GM21360 (cell line): ENCODE measurements around the gene GPC5.

Experiments
- ATAC-seq: cut with Tn5 transposase; IDR thresholded peaks from one replicate; pipeline ENCODE4 v1.9.1; 2021; ENCODE audit warnings: mild to moderate bottlenecking, moderate library complexity; ENCODE audit not compliant: unreplicated experiment

GPC5 gene

DNA sequence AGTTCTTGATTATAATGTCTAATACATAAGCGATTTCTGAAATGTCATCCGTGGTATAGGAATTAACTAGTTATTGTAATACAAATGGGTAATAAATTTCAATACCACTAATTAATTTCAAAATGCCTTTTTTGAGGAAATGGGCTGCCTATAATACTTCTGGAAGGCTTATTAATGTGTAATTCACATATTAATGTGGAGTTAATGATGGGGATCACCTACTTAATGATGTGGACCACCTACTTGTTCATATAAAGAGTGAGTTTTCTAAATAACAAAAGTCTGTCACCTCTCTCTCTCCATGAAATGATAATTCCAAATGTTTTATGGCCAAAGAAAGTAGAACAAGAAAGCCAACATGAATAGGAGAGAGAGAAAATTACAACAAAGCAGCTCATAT, 914.4 kb downstream of the GPC5 start:
- ATAC-seq = no peak

DNA sequence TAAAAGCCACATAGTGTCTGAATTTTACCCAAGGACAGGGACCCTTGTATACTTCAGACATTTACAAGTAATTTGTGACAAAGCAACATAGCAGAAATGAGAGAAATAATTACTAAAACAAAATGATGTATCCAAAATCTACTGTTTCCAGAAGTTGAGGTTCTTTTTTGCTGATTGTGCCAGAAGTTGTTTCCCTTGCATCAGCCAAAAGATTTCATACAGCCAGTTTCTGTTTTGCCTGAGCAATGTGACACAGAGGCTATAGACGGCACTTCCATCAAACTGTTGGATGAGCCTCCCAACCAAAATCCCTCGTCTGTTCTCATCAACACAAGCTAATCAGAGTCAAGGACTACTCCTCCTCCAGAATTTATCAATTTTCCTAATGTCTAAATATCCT, 915.0 kb downstream of the GPC5 start:
- ATAC-seq = no peak

DNA sequence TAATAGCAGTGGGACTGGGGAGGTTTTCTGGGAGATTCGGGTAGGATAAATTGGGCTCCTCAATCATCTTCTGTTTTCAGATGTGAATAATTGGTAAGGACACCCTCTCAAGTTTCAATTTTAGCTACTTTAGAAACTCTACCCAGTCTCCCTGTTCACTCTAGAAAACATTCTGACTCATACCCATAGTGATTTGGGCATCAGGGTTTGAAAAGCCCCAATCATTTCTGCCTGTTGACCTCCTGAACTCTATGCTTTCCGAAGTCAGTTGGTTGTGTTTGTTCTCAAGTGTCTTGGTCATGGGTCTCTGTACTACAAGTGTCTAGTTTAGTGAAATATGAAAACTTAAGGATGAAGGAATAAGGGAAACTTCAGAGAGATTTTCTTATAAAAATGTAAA, 916.8 kb downstream of the GPC5 start:
- no peak for ATAC-seq

DNA sequence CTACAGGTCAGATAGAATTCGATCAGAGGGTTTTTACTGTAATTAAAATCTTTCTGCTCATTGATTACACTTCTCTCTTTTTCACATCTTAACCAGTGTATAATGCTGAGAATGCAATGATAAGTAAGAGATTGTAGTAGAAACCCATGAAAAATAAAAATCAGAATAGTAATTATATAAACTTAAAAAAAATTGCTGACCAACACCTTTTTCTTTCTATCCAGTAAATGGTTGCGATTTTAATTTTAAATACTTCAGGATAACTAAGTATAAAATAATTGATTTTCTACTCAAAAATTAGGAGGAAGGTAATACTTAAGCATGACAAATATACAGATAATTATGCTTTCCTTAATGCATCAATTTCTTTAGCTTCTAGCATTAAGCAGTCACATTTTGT, 917.6 kb downstream of the GPC5 start:
- ATAC-seq = no peak

DNA sequence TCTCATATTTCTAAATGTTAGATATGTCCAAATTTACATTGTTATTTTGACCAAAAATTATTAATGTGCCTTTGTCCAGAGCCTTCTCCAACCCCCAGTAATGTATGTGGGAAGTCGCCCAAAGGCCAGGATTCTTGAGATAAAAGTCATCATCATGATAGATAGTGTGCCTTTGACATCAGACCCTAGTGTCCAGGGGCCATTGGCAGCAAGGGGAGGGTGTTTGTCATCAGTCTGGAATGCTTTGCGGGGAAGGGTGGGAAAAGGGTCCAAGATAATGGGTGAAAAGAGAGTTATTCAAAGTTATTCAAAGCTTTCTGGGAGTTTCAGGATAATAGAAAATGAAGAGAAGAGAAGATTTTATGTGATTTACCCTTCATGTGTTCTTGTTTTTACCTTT, 918.6 kb downstream of the GPC5 start:
- no peak for ATAC-seq

DNA sequence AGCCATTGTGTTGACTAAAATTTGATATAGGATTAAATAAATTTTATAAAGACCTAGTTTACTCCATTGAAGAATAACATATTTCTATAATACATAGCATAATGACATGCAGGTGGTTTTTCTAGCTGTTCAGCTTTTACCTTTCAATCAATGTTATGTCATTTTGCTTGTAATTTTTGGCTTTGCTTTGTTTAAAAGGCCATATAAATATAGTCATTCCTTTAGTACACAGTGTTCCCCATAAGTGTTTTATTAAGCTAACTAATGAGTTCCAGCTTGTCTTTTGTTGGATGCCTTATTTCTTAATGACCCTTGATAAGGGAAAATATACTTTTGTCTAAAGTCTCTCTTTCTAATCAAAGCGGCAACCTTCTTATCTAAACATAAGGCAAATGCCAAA, 921.9 kb downstream of the GPC5 start:
- no peak for ATAC-seq

DNA sequence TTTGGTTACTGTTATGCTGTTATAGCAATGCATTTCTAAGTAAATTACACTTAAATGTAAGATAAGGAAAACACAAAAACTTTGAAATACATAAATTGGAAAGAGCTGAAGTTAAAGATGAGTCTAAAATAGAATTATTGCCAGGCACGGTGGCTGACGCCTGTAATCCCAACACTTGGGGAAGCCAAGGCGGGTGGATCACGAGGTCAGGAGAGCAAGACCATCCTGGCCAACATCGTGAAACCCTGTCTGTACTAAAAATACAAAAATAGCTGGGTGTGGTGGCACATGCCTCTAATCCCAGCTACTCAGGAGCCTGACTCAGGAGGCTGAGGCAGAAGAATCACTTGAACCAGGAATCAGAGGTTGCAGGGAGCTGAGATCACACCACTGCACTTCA, 922.8 kb downstream of the GPC5 start:
- no peak for ATAC-seq

DNA sequence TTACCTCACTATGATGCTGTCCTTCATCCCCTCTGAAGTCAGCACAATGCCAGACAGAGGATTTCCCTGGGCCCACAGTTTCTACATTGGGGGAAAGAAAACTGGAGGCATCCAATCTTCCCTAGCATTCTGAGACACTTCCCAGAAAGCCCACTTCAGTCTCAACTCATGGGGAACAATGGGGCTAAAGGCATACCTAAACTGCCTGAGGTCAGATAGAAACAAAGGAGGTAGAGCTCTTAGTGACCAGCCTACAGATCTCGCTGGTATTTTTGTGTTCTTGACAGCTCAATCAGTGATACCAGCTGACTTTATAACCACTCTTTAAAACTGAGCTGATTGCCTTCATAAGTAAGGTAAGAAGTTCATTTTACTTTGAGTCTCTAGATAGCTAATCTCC, 947.2 kb downstream of the GPC5 start:
- no peak for ATAC-seq

DNA sequence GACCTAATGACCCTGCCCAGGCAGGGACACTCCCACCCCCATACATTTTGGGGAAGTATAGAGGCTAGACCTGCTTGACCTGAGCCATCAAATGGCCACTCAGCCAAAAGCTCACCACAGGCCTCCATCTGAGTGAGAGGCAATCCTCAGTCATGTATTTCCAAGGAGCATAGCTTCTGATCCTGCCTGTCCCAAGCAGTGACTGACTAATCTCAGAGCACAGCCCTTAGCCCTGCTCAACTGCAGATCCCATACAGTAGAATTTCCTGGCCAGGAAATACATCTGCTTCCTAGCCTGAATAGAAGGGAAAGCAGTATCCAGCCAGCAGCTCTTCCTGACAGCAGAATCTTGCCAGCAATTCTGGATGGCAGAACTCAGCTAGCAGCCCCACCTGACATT, 947.6 kb downstream of the GPC5 start:
- ATAC-seq = no peak

DNA sequence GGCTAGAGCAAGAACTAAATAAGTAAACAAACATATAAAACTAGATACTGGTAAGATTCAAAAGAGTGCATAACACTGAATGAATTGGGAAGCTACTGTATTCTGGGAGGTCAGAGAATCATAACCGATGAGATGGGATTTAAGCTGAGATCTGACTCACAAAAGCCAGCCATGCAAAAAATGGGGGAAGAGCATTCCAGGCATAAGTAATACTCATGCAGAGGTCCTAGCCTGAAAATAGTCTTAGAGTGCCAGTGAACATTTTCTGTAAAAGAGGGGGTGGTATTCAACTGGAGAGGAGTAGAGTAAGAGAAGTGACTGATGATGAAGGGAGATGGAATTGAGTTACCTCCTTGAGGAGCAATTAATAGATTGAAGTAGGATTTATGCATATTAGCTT, 956.2 kb downstream of the GPC5 start:
- ATAC-seq = no peak

DNA sequence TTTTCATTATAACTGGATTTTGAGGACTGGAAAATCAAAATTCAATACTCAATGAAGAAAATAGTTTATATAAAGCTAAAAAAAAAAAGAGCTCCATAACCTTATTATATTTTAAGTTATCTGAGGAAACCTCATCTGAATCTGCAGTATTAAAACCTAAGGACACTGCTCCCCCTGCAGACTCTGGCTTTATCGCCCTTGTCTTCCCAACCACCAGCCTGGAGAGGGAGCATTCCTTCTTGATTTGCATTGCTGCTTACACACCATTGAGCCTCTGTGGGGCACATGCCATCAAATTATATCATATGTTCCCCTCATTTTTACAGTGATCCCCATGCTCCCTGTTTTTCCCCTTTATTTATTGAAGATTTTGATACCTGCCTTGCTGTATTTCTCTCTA, 956.8 kb downstream of the GPC5 start:
- no peak for ATAC-seq

DNA sequence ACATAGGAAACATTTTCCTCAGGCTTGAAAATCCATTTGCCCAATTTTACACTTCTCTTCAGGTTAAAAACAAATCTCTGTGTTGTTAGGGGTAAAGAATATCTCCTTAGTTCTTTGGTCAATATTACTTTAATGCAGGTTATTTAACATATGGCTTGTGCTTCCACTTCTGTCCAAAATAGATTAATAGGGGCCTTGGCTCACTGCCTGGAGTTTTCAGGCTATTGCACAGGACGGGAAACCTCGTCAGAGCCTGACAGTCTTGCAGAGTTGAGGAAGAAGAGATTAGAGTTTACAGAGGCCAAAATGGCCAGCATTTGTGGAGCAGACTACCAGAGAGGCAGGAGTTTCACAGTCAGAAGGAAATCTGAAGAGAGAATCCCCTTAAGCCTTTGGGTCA, 964.3 kb downstream of the GPC5 start:
- no peak for ATAC-seq

DNA sequence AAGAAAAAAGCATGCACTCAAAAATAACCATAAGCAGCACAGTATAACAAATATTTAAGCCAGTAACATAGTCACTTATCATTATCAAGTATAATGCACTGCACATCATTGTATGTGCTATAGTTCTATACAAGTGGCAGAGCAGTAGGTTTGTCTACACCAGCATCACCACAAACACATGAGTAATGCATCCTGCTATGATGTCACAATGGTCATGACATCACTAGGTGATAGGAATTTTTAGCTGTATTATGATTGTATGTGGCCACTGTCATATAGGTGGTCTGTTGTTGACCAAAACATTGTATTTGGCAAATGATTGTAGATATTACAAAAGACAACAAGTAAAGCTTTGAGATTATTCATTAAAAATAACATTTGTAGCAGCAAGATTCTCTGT, 967.5 kb downstream of the GPC5 start:
- no peak for ATAC-seq

DNA sequence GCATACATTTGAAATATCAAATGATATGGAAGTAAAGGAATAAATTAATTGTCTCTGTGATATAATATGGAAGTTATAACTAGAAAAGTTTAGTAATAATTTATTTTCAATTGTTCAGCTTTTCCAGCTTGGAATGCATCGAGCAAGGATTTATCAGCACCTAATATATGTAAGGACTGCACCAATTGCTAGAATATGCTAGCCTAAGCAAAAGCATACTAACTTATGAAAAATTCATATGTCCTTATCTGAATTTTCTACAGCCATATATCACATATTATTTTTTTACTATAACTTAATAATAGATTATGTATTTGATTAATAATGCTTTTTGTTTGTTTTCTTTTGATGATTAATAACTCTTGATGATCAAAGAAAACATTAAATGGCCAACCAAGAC, 979.0 kb downstream of the GPC5 start:
- ATAC-seq = no peak

DNA sequence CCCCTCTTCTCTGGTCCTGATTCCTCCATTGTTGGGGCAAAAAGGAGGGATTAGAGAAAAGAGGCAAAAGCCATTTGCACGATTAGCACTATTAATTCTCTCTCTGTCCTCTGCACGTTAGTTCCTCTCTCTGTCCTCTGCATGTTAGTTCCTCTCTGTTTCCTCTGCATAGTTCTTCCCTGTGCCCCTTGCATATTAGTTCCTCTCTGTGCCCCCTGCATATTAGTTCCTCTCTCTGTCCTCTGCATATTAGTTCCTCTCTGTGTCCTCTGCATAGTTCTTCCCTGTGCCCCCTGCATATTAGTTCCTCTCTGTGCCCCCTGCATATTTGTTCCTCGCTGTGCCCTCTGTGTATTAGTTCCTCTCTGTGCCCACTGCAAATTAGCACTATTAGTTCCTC, 981.0 kb downstream of the GPC5 start:
- no peak for ATAC-seq

DNA sequence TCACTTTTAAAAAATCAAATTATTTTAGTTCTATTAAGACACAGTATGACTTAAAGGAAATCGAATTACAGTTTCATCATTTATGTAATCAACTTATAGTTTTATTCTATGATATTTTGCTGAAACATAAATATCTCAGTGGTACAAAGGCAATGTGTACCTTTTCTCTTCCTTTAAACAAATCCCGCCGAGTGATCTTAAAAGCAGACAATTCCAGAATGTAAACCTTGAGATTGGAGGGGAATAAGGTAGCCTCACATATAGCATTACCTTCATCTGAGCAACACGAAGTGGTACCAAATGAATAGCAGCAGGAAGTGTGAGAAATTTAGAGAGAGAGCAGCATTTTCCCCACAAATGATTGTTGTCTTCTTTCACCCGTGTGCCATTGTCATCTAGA, 986.0 kb downstream of the GPC5 start:
- ATAC-seq = no peak

DNA sequence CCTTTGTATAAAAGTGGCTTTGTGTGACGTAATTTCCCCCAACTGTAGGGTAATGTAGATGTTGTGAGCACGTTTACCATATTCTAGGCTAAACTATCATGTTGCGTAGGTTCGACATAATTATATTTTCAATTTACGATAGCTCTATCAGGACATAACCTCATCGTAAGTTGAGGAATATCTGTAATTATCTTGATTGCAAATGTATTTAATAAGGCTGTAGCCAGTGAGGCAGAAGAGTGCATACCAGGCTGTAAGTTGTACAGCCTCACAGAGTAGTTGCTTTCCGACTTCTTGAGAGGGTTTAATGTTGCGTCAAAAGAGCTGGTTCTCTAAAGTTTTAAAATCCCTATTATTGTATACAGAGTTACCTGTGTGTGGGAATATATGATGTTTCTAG, 988.8 kb downstream of the GPC5 start:
- ATAC-seq = no peak

DNA sequence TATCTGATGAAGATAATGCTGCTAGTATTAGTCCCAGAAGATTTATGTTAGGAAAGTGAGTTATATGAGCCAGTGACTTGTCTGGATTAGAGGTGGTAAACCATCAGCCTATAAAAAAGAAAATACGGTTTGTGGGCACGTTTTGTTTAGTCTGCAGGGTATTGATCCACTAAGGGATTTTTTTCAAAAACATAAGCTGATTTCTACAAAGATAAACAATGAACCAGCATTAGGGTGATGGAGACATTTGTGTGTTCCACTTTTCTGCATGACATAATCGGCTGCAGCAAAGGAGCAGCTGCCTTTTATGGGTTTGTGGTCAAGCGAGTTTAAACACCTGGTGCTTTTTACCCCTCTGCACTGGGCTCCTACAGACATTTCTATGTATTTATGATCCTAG, 991.8 kb downstream of the GPC5 start:
- ATAC-seq = no peak

DNA sequence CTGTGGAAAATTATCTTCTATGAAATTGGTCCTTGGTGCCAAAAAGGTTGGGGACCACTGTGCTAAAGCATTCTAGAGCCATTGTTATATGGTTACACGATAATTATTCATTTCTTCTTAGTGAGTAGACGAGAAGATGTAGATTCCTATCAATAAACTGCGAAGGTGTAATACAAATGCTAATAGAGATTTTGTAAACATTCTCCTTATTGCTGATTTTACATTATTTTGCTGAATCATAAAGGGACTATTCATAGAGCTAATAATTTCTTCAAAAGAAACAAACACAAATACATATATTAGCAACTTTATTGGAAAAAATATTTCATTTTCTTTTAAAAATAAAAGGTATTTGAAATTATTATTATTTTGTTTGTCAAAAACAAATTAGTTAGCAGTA, 1005.2 kb downstream of the GPC5 start:
- no peak for ATAC-seq

DNA sequence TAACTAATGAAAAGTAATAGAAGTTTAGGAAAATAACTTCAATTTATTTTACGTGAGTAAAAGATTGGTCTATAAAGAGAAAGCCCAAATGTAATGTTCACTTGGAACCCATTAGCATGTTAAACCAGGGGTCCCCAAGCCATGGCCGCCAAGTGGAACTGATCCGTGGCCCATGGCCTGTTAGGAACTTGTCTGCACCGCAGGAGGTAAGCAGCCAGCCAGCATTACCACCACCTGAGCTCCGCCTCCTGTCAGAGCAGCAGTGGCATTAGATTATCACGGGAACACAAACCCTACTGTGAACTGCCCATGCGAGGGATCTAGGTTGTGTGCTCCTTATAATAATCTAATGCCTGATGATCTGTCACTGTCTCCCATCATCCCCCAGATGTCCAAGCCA, 1009.4 kb downstream of the GPC5 start:
- no peak for ATAC-seq

DNA sequence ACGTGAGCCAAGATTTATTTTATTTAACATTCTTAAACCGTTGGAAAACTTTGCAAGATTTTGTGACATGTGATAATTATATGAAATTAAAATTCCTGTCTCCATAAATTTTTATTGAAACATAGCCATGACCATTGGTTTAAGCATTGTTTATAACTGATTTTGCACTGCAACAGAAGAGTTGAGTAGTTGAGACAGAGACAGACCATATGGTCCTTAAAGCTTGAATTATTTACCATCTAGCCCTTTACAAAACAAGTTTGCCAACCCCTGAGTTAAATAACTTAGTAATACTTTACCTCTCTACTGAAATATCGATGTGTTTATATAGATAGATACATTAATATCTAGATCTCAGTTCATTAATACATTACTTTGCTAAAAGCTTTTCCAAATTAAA, 1014.1 kb downstream of the GPC5 start:
- no peak for ATAC-seq

DNA sequence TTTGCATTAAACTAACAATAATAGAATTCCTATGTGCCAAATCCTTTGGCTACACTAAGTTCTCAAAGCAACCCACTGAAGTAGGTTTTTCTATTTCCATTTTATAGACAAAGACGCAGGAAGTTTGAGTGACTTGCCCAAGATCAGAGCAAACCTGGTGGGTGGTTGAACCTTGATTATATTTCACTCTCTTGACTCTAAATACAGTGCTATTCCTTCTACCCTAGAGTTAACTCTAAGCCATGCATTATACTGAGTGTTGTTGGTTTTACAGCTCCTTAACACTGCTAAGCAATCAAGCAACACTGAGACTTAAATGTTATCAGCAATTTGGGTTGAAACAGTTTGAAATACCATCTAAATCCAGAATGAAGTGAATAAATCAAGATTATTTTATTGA, 1014.6 kb downstream of the GPC5 start:
- no peak for ATAC-seq

DNA sequence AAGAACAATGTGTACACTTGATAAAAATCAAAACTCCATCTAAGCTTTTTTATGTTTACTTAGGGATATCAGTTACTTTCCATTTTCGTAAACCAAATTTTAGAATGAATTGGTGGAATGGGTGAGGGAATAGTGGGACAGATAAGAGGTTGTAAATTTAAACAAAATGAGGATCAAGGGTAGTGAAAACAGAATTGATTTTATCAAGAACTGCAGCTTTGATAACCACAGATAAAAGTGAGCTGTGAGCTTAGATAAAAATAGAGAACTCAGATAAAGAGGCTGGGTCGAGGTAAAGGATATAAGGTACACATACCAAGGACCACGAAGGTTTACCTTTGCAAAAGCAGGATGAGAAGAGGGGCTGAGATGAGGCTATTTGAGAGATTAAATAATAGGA, 1015.0 kb downstream of the GPC5 start:
- no peak for ATAC-seq

DNA sequence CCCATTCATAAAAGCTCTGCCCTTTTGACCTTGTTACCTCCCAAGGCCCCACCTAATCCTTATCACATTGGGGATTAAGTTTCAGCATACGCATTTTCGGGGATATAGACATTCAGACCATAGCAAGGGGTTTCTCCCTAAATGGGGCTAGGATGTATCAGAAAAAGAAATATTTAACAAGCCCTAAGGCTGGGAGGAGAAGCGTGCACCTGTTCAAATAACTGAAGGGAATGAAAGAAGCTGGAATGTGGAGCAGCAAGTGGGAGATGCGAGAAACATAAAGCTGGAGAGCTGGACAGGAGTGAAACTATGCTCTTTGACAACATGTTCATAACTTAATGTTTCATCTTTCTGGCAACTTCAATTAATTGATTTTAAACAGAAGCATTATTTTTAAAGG, 1016.4 kb downstream of the GPC5 start:
- no peak for ATAC-seq
